B cell (primary cell): ENCODE data around the gene ANKLE1. TPM values are rescaled to one million over a fixed set of nuclear protein-coding genes. Genes with fewer than 3 reads are reported as not detected.

Experiments
- ATAC-seq: fragments of 200-7000 bp; cut with Tn5 transposase; one replicate; pipeline ENCODE4 v1.10.0; 2021; ENCODE audit warnings: low read depth, mild to moderate bottlenecking, moderate number of reproducible peaks, moderate library complexity
- CTCF ChIA-PET: fragments of 350-600 bp; sonication (Branson Sonifier 250); formaldehyde crosslinking; loops from one replicate; lab custom pipeline; 2021; ENCODE audit warnings: antibody characterized with exemption, inconsistent platforms; lab: Charles Lee
- POLR2A ChIA-PET: fragments of 350-600 bp; sonication (Branson Sonifier 250); formaldehyde crosslinking; loops from one replicate; lab custom pipeline; 2021; ENCODE audit warnings: antibody characterized with exemption; lab: Charles Lee
- DNase-seq: peaks from one replicate; pipeline ENCODE4 v3.0.0; 2013
- H2AFZ ChIP-seq: 2 replicates; pipeline ENCODE4 v1.6.1; 2012; ENCODE audit warnings: mild to moderate bottlenecking, low read depth, low read length; ENCODE audit not compliant: insufficient read depth, poor library complexity, severe bottlenecking
- H3K27ac ChIP-seq, 2 donors: 1 replicate in 1 of 2; 2 replicates in 1 of 2; pipeline ENCODE4 v1.5.1; 2012 to 2013; ENCODE audit warnings: low read length in 2 of 2, mild to moderate bottlenecking in 2 of 2, moderate library complexity in 1 of 2
- H3K27me3 ChIP-seq, 4 experiments: fragments of 200-600 bp in 1 of 4; sonication (generic) in 1 of 4; replicated peaks in 1 of 4; 1 replicate in 2 of 4; 2 replicates in 2 of 4; pipeline versions ENCODE4 v1.6.1 to v1.7.0; 2013 to 2016; ENCODE audit warnings: low read length in 3 of 4, mild to moderate bottlenecking in 2 of 4, mixed read lengths in 1 of 4, moderate library complexity in 1 of 4; ENCODE audit not compliant: insufficient read depth in 4 of 4, control insufficient read depth in 3 of 4; ENCODE audit errors: control extremely low read depth in 1 of 4
- H3K36me3 ChIP-seq, 2 experiments: replicated peaks in 1 of 2; 1 replicate in 1 of 2; 2 replicates in 1 of 2; pipeline versions ENCODE4 v1.6.1 to v1.7.1; 2013; ENCODE audit warnings: low read length in 1 of 2; ENCODE audit not compliant: insufficient read depth in 2 of 2, control insufficient read depth in 1 of 2; ENCODE audit errors: control extremely low read depth in 1 of 2, extremely low read depth in 1 of 2
- H3K4me1 ChIP-seq, 2 donors: fragments of 200-600 bp in 1 of 2; sonication (generic) in 1 of 2; 1 replicate in 1 of 2; 2 replicates in 1 of 2; pipeline versions ENCODE4 v1.5.1 to v1.6.1; 2013 to 2017; ENCODE audit warnings: low read length in 2 of 2; ENCODE audit not compliant: control insufficient read depth in 2 of 2, insufficient read depth in 2 of 2
- H3K4me2 ChIP-seq: replicated peaks from 2 replicates; pipeline ENCODE3; 2012; ENCODE audit warnings: mild to moderate bottlenecking, low read depth, low read length; ENCODE audit not compliant: poor library complexity, severe bottlenecking
- H3K4me3 ChIP-seq, 5 experiments: fragments of 200-600 bp in 1 of 5; sonication (generic) in 1 of 5; 1 replicate in 3 of 5; 2 replicates in 2 of 5; pipeline versions ENCODE4 v1.5.1 to v1.7.0; 2011 to 2016; ENCODE audit warnings: low read length in 4 of 5, mild to moderate bottlenecking in 4 of 5, low read depth in 2 of 5, control low read depth in 1 of 5, moderate library complexity in 1 of 5; ENCODE audit not compliant: insufficient read depth in 1 of 5; ENCODE audit errors: control extremely low read depth in 1 of 5, extremely low read depth in 1 of 5
- H3K79me2 ChIP-seq: fragments of 200-600 bp; sonication (generic); one replicate; pipeline ENCODE4 v1.6.0; 2016; ENCODE audit warnings: low read length; ENCODE audit not compliant: control insufficient read depth, insufficient read depth
- H3K9ac ChIP-seq: fragments of 200-600 bp; sonication (generic); 2 replicates; pipeline ENCODE4 v1.6.1; 2017; ENCODE audit warnings: mild to moderate bottlenecking, low read length, moderate library complexity
- H3K9me3 ChIP-seq, 3 donors: one replicate each; pipeline versions ENCODE4 v1.6.1 to v1.7.1; 2013; ENCODE audit warnings: low read length in 2 of 3; ENCODE audit not compliant: control insufficient read depth in 2 of 3, insufficient read depth in 1 of 3; ENCODE audit errors: control extremely low read depth in 1 of 3
- H4K20me1 ChIP-seq: 2 replicates; pipeline ENCODE4 v1.6.0; 2012; ENCODE audit warnings: mild to moderate bottlenecking, low read length; ENCODE audit not compliant: insufficient read depth, control insufficient read depth, poor library complexity, severe bottlenecking
- H3K27ac Mint-ChIP-seq: one replicate; pipeline ENCODE4 v1.8.0; 2021; ENCODE audit warnings: mixed read lengths
- H3K27me3 Mint-ChIP-seq: one replicate; pipeline ENCODE4 v1.8.0; 2021; ENCODE audit warnings: mixed read lengths
- H3K4me1 Mint-ChIP-seq: one replicate; pipeline ENCODE4 v1.8.0; 2021; ENCODE audit warnings: mixed read lengths
- H3K4me3 Mint-ChIP-seq: one replicate; pipeline ENCODE4 v1.8.0; 2021; ENCODE audit warnings: mixed read lengths
- H3K9me3 Mint-ChIP-seq: one replicate; pipeline ENCODE4 v1.8.0; 2022; ENCODE audit warnings: mixed read lengths; ENCODE audit not compliant: insufficient read depth
- CTCF ChIP-seq: fragments of 200-600 bp; IDR thresholded peaks from one replicate; pipeline ENCODE4 v1.8.0; 2022; ENCODE audit warnings: antibody characterized with exemption, mild to moderate bottlenecking
- EZH2 ChIP-seq: IDR thresholded peaks from 2 replicates; pipeline ENCODE4 v1.6.1; 2012; ENCODE audit warnings: borderline replicate concordance, low read depth, mild to moderate bottlenecking, moderate library complexity, low read length; ENCODE audit not compliant: insufficient read depth, poor library complexity, severe bottlenecking
- WGBS: methylation state at CpG from one replicate; pipeline ENCODE4 v1.1.5; 2013; ENCODE audit warnings: missing lambda C conversion rate; ENCODE audit not compliant: insufficient coverage; 5-methylcytosine and 5-hydroxymethylcytosine counted together
- intact Hi-C: fragments of 100-400 bp; cut with micrococcal nuclease; formaldehyde crosslinking; loops from one replicate; pipeline ENCODE4 v1.10.0; 2022
- polyA plus RNA-seq: library from polyadenylated mRNA; depleted of rRNA; stranded (reverse); fragments of >200 nt; gene quantifications from 2 replicates; pipeline ENCODE4 v1.2.3, GENCODE V29; 2012
- total RNA-seq, 2 donors: library from RNA; stranded (reverse); fragments of 120-200 nt in 1 of 2; gene quantifications; 1 replicate in 1 of 2; 2 replicates in 1 of 2; pipeline versions ENCODE4 v1.2.3 to v1.2.4, GENCODE V29; 2013 to 2022

The ANKLE1 gene
- total and polyA plus RNA-seq, 2 donors (not counting 1 experiment from before 2014, with no cell fraction given): 6.2 to 7.6 TPM

- intact Hi-C loops: no loop called here
- H4K20me1 ChIP-seq: peaks cover 25% of the 10 kb centered on the region
- H3K4me3 Mint-ChIP-seq: no peak overlapping the region
- no peaks in the 10 kb centered on the region for H3K9me3 Mint-ChIP-seq
- ChIA-PET POLR2A (no interaction called here), CTCF (interaction anchor here (1.0 to 1.5 kb wide), 2 partner anchors 9 to 24 kb away, joined by 3 read pairs; no protein-coding TSS in a partner anchor)
- no peak overlapping the region for H3K27ac Mint-ChIP-seq
- no peak for ATAC-seq
- H3K9ac ChIP-seq: no peak overlapping the region
- peaks cover 0 to 12% of the 10 kb centered on the region in 2 experiments for H3K36me3 ChIP-seq
- H3K27ac ChIP-seq: no peak overlapping the region
- no peak for DNase-seq
- no peak overlapping the region for H2AFZ ChIP-seq
- 89% methylated on average over 19 of the region's 19 CpGs for WGBS
- TF ChIP-seq CTCF (no peak), EZH2 (no peak)
- no peak overlapping the region for H3K4me3 ChIP-seq
- H3K4me1 Mint-ChIP-seq: no peaks in the 10 kb centered on the region
- H3K79me2 ChIP-seq: no peaks in the 10 kb centered on the region
- no peaks in the 10 kb centered on the region for H3K9me3 ChIP-seq
- no peaks in the 10 kb centered on the region for H3K27me3 Mint-ChIP-seq
- peaks cover 0 to 3% of the 10 kb centered on the region in 2 donors for H3K4me1 ChIP-seq
- no peaks in the 10 kb centered on the region for H3K27me3 ChIP-seq
- no peak overlapping the region for H3K4me2 ChIP-seq
Measured at GRCh38 chr19:17321655-17322489, 40.2 kb downstream of the ANKLE1 start.

DNA sequence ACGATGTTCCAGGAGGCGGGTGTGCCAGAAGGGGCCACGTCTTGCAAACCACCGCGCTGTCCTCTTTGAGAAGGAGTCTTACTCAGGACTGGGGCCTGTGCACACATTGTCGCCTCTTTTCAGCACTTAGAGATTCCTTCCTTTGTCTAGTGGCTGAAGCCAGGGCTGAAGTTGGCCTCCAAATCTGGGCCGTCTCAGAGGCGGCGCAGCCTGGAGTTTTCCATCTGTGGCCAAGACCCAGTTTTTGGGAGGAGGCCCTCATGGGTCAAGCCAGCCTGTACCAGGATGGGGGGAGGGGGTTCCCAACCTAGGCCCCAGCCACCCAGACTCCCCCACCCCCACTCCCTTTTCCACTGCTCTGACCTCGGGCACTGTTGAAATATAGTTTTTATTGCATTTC is 41.2 kb downstream of the ANKLE1 start:
- TF ChIP-seq EZH2: no peak
- TF ChIP-seq CTCF: no peak
- H3K27ac ChIP-seq: no peak overlapping the region
- H3K4me2 ChIP-seq: peak overlapping the region; percentile 61
- no peaks in the 10 kb centered on the region for H3K27me3 ChIP-seq
- H3K36me3 ChIP-seq: peaks cover 0 to 12% of the 10 kb centered on the region in 2 experiments
- H2AFZ ChIP-seq: no peak overlapping the region
- Mint-ChIP-seq H3K27ac (no peak overlapping the region), H3K27me3 (no peaks in the 10 kb centered on the region), H3K4me1 (peaks cover 1% of the 10 kb centered on the region), H3K9me3 (no peaks in the 10 kb centered on the region), H3K4me3 (no peak overlapping the region)
- CTCF ChIA-PET: no interaction called here
- 93% methylated on average over 6 of the region's 10 CpGs for WGBS
- no peak for DNase-seq
- H4K20me1 ChIP-seq: peaks cover 25% of the 10 kb centered on the region
- no peak overlapping the region for H3K4me3 ChIP-seq
- H3K9me3 ChIP-seq: no peaks in the 10 kb centered on the region
- H3K4me1 ChIP-seq: peaks cover 0 to 3% of the 10 kb centered on the region in 2 donors
- H3K9ac ChIP-seq: no peak overlapping the region
- H3K79me2 ChIP-seq: no peaks in the 10 kb centered on the region
- intact Hi-C loops: no loop called here
- ATAC-seq: no peak
- POLR2A ChIA-PET: no interaction called here
